Right lobe of liver (tissue), 4 donors: Measurements from ENCODE around the gene ARHGAP19.

Experiments
- CTCF ChIP-seq, 4 donors: fragments of 200-600 bp in 3 of 4; fragments of 450-650 bp in 1 of 4; IDR thresholded peaks; one replicate each; pipeline versions ENCODE4 v1.5.1 to v1.8.0; 2016 to 2022; ENCODE audit warnings: antibody characterized with exemption in 4 of 4, mild to moderate bottlenecking in 2 of 4
- POLR2A ChIP-seq: fragments of 450-650 bp; IDR thresholded peaks from one replicate; pipeline ENCODE4 v1.6.1; 2017; ENCODE audit warnings: antibody characterized with exemption, mild to moderate bottlenecking
- donor health status: DM: no; HTN: no; CAD: no.
- donor health status: DM: no; HTN: no; CAD: no.
- donor health status: DM: no; HTN: yes; CAD: no.

- TF ChIP-seq CTCF (IDR thresholded peaks at IDR 0.05) = no peak
- TF ChIP-seq POLR2A = no peak
Observed at GRCh38 chr10:97179731-97180362, 112.6 kb downstream of the ARHGAP19 start.
